GM19328 (cell line): ENCODE measurements around the gene CALY.
A peak's percentile ranks its signal among the peaks of the same experiment; 100 is the strongest.
"Not testable (repeated sequence)": the region's sequence is repeated elsewhere in the genome, so short reads cannot be mapped to it uniquely, and the experiment has no call there.

Source experiments
- ATAC-seq: cut with Tn5 transposase; IDR thresholded peaks from one replicate; pipeline ENCODE4 v1.9.1; 2021; ENCODE audit warnings: mild to moderate bottlenecking, moderate library complexity; ENCODE audit not compliant: unreplicated experiment

Gene CALY

GRCh38 chr10:133336577-133337369 lies at the start of gene CALY:
TSS of gene CALY (minus strand) at chr10:133336896. CDS start at chr10:133328989, 7,907 bp downstream.
- no peak for ATAC-seq

GRCh38 chr10:133385214-133385613 lies 48.5 kb upstream of the CALY start:
- ATAC-seq, result no peak

DNA sequence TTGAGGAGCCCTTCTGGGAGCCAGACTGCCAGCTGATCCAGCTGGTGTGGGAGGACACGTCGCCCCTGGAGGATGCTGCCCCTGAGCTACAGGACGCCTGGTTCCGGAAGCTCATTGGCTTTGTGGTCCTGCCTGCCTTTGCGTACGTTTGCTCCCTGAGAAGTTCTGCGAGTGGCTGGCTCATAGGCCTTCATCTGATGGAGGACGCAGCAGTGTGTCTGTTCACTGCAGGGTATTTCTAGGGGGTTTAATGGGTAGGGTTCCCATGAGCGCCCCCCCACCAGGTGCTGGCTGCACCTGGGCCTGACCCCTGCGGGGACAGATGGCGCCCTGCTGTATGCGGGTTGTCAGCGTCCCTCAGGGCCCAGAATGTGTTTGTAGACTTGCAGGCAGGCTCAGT lies 47.4 kb upstream of the CALY start:
- no peak for ATAC-seq

DNA sequence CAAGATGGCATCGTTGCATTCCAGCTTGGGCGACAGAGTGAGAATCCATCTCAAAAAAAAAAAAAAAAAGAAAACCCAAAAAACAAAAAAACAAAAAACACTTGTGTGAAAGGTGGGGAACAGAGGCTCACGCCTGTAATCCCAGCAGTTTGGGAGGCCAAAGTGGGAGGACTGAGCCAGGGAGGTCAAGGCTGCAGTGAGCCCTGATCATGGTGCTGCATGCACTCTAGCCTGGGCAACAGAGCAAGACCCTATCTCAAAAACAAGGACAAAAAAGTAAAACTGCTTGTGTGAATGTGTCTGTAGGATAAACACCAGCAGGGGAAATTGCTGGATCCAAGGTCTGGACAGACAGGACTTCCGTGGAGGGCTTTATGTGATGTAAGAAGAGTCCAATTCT lies 46.9 kb upstream of the CALY start:
- no peak for ATAC-seq

- no peak for ATAC-seq
Measured at GRCh38 chr10:133381036-133381435, 44.3 kb upstream of the CALY start.

DNA sequence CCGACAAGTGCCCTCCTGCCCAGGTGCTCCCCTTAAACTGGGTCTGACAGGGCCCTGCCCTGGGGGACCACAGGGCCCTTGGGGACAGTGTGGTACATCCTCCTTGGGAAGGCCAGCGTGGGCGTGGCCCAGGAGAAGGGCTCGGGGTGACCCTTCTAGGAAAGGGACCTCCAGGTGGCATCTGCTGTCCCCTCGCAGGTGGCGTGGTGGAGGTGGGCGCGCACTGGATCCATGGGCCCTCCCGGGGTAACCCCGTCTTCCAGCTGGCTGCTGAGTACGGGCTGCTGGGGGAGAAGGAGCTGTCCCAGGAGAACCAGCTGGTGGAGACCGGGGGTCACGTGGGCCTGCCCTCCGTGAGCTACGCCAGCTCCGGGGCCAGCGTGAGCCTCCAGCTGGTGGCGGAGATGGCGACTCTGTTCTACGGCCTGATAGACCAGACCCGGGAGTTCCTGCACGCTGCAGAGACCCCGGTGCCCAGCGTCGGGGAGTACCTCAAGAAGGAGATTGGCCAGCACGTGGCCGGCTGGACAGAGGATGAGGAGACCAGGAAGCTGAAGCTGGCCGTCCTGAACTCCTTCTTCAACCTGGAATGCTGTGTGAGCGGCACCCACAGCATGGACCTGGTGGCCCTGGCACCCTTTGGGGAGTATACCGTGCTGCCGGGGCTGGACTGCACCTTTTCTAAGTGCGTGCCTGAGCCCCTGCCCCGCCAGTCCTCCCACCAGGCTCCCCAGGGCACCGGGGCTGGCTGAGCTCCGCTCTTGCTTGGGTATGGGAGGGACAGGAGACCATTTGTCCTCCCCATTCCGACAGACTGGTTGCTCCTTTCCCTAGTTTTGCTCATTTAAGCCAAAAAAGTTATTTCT lies 43.3 kb upstream of the CALY start:
- ATAC-seq, result no peak

- ATAC-seq, result peak; percentile 52
Measured at GRCh38 chr10:133379152-133379800, 42.6 kb upstream of the CALY start, which contains the start of gene PAOX. TSS of gene PAOX (plus strand) at chr10:133379262. CDS start at chr10:133379317, 55 bp downstream.

DNA sequence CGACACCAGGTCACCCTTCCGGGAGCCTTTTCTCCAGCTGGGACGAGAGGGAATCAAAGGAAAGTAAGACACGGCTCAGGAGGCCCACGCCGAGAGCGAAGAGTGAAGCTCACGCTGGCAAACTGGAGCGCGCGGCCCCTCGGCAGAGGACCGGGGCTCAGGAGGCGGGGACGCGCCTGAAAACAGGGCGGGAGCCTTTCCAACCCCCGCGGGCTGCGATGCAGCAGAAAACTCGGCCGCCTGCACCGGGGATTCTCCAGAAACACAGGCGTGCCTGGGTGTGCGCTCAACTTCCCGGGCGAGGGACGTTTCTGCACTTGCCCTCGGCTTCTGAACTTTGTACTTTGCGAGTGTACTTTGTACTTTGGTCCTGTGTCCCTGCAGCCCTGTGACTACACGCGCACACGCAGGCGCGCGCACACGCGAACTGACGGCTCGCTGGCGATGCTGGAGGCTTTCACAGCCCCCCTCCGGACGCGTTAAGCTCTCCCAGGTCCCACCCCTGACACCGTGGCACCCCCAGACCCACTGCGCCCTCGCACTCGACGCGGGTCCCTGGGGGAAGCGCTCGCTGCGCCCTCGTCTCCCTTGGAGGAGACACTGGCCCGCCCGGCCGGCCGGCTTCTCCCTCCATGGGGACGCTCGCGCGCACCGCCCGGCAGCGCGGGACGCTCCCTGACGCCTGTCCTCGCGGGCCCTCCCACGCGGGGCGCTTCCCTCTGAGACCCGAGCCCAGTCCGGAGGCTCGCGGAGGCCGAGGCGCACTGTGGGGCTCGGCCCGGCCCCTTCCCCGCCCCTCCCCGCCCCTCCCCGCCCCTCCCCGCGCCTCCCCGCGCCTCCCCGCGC lies 41.8 kb upstream of the CALY start:
- peak; percentile 41 for ATAC-seq

- ATAC-seq, result no peak
Measured at GRCh38 chr10:133377818-133378250, 41.1 kb upstream of the CALY start.

DNA sequence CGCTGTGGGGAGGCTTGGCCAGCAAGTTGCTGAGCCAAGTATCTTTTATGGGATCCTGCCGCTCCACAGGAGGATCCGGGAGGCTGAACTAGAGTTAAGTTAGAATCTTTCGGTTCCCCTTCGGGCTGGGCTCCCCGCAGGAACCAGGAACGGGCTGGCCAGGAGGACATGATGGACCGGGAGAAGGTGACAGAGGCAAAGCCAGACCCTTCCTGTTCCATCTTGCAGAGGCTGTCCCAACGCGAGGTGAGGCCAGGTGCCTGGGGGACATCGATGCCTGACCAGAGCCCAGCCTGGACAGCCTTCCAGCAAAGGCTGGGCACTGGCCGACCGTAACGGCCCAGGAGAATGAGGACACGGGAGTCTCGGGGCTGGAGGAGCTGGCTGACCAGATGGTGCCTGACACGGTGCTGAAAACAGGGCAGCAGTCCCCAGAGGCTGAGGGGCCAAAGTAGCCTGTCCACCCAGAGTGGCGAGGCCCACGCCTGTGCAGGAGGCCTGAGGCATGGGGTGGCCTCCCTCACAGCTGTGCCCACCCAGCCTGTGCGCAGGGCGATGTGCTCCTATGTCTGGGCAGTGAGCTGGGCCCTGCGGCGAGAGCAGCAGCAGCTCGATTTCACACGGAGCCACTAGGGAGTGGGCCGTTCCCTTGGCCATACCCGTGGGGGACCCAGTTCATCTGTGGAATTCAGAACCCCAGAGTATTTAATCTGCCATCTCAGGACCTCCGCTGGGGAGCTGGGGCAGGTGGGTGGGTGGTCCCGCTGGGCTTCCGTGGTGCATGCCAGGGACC lies 40.5 kb upstream of the CALY start:
- no peak for ATAC-seq

DNA sequence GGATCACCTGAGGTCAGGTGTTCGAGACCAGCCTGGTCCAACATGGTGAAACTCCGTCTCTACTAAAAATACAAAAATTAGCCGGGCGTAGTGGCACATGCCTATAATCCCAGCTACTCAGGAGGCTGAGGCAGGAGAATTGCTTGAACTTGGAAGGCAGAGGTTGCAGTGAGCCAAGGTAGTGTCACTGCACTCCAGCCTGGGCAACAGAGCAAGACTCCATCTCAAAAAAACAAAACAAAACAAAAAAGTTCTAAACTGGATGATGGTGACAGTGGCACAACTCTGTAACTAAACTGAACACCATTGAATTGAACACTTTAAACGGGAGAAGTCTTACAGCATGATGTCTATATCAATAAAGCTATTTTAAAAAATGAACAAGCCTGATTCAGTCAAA lies 39.5 kb upstream of the CALY start:
- ATAC-seq, result not testable (repeated sequence)

DNA sequence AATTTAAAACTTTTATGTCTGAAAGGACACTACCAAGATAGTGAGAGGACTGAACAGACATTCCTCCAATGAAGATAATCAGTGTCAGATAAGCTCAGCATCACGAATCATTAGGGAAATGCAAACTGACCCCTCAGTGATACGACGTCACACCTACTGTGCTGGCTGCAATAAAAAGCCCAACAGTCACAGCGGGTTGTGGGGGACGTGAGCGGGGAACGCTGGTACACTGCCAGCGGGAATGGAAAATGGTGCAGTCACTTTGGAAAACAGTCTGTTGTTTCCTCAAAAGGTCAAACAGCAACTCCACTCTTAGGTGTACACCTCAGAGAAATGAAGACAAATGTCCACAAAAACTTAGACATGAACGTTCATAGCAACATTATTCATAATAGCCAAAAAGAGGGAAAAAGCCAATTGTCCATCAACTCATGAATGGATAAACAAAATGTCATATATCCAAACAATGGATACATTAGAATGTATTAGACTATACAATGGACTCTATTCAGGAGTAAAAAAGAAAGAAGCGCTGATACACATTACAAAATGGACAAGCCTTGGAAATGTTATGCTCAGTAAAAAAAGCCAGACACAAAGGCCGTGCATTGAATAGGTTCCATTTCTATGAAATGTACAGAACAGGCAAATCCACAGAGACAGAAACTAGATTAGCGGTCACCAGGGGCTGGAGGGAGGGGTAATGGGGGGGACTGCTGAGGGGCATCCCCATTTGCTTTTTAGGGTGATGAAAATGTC lies 38.8 kb upstream of the CALY start:
- ATAC-seq, result no peak

GRCh38 chr10:133373174-133374090 lies 36.7 kb upstream of the CALY start, which contains the start of gene ECHS1:
TSS of gene ECHS1 (minus strand) at chr10:133373354. CDS start at chr10:133373333, 21 bp downstream.
- peak; percentile 97 for ATAC-seq

GRCh38 chr10:133372507-133372906 lies 35.8 kb upstream of the CALY start:
- no peak for ATAC-seq

DNA sequence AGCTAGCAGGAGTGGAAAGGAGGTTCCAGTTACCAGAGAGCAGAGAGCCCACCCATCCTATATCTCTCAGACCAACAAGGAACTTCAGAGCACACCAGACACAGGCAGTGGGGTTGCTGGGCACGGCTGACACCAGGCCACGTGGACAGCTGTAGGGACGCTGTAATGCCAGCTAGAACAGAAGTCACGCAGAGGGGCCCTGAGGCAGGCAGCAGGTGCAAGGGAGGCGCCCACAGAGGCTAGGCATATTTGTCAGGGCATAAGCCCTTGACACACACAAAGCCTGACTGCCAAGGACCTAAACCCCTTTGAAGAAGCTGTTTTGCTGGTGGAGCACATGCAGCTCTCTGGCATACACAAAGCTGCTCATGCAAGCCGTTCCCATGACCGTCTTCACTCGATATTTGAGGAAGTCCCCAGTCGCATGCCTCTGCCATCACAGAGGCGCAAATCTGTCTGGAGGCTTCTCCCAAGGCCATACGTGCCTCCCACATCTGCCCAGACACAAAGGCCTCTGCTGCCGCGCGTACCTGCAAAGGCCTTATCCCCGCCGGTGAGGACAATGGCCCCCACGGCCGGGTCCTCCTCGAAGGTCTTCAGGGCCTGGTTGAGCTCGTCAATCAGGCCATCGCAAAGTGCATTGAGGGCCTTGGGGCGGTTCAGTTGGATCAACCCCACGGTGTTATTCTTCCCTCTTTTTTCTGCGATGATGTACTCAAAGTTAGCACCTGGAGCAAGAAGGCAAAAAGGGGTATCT lies 33.5 kb upstream of the CALY start:
- ATAC-seq, result no peak

- ATAC-seq, result no peak
Measured at GRCh38 chr10:133368153-133368552, 31.5 kb upstream of the CALY start.

DNA sequence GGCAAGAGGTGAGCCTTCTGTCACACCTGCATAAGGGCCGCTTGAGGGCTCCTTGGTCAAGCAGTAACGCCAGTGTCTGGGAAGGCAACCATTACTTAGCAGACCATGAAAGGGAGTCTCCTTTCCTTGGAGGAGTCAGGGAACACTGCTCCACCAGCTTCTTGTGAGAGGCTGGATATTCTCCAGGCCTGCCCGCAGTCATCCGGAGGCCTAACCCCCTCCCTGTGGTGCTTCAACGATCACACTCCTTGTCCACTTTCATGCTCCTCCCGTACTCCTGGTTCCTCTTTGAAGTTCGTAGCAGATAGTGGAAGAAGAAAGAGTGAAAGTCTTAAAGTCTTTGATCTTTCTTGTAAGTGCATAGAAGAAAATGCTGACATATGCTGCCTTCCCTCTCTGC lies 30.8 kb upstream of the CALY start:
- not testable (repeated sequence) for ATAC-seq
